Sciatic nerve (tissue), 2 donors: ENCODE measurements around the gene APBA2. TPM values are rescaled to one million over a fixed set of nuclear protein-coding genes. Genes with fewer than 3 reads are reported as not detected.

Experiments
- ATAC-seq: fragments of 200-7000 bp; cut with Tn5 transposase; one replicate; pipeline ENCODE4 v1.9.1; 2020; ENCODE audit warnings: mild to moderate bottlenecking, moderate library complexity
- DNase-seq: peaks from one replicate; pipeline ENCODE4 v3.0.0-alpha.2; 2020; ENCODE audit warnings: low spot score
- intact Hi-C: fragments of 100-400 bp; cut with DNase I; formaldehyde crosslinking; loops from one replicate; pipeline ENCODE4 v1.14.2; 2022
- total RNA-seq: library from RNA; stranded (reverse); fragmentation: NEBNext Ultra II Directional; extraction: Animal tissue kit (Norgen Biotek cat#: 25700); gene quantifications from one replicate; pipeline ENCODE4 v1.2.1, GENCODE V29; 2021
- donor health status: DM: no; HTN: no; CAD: no.
- donor health status: DM: no; HTN: no; CAD: no.

The APBA2 gene
- total RNA-seq, 1 donor from 2014 or later = 3.5 TPM

DNA sequence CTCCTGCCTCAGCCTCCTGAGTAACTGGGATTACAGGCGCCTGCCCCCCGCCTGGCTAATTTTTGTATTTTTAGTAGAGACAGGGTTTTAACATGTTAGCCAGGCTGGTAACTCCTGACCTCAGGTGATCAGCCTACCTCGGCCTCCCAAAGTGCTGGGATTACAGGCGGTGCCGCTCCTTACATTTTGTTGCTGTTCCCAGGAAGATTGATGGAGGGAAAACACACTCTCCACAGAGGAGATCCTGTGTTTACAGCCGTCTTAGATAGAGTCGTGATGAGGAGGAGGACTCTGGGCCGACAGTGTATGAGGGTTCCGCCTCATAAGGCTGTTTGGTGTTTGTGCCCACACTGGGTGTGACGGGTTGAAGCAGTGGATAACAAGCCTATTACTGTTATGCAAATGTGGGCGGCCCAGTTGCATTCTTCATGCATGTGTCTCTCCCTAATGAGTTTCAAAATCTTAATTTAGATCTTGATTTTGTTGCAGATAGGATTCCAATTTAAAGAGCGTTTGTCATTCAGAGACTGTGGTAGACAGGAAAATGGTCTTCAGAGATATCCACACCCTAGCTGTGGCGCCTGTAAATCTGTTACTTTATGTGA is 60.0 kb downstream of the APBA2 start:
- ATAC-seq (no peak), DNase-seq (no peak)
- intact Hi-C loops = no loop called here

DNA sequence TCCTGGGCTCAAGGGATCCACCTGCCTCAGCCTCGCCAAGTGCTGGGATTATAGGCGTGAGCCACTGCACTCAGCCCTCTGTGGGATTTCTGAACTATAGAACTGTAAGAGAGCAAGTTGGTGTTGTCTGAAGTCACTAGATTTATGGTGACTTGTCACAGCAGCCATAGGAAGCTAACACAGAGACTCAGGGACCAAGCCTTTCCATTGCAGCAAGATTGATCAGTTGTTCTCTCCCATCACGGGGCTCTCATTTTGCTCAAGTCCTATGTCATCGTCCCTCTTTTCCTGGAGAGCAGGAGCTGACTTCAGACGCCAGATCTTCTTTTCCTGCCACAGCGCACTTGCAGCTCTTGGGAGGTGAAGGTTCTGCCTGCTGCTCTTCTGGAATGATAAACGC is 61.0 kb downstream of the APBA2 start:
- intact Hi-C loops = no loop called here
- DNase-seq = no peak
- ATAC-seq = no peak

DNA sequence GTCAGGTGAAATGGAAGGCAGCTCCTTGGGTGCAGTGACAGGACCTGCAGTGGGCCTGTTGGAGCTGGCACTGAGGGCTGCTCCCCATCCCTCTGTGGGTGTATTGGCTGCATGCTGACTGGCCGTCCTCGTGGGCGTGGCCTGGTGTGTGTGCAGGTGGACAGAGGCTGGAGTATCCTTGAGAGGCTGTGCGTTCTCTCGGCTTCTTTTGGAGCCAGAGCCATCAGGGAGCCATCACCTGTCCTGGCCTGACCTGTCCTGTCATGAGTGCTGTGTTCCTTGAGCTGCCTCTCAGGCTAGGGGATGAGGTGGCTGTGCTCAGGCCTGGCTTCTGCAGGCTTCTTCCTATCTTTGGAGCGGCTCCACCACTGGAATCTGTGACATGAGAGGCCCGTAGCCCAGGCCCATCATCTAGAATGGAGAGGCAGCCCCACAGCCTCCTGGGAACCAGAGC is 61.5 kb downstream of the APBA2 start:
- ATAC-seq = no peak
- no peak for DNase-seq

DNA sequence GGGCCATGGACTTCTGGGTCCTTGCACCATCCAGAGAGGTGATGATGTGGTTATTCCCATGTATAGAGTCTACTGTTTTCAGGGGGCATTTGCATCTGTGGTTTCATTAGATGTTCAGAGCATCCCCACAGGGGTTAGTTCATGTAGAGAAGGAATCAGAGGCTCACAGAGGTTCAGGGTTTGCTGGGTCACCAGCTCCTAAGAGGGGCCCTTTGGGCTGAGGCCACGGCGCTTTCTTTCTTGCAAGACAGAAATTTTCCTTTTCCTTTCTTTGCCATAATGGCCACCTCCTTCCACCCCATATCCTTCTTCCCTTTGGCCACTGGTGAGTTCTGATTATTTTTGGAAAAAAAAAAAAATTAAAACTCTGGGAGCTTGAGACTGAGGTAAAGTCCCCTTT is 62.3 kb downstream of the APBA2 start:
- intact Hi-C loops = no loop called here
- DNase-seq = no peak
- ATAC-seq = no peak

More for the DNA sequence above, 61.5 kb downstream of the APBA2 start:
- intact Hi-C loops = no loop called here

DNA sequence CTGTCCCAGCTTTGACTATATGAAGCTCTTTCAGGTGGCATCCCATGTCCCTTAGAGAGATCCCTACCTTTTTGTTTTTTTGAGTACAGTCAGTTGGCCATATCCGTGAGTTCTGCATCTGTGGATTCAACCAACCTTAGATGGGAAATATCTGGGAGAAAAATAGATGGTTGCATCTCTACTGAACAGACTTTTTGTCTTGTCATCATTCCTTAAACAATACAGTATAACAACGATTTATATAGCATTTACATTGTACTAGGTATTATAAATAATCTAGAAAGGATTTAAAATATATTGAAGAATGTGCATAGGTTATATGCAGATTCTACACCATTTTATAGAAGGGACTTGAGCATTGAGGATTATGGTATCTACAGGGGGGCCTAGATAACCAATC is 65.1 kb downstream of the APBA2 start:
- ATAC-seq = no peak
- intact Hi-C loops = no loop called here
- no peak for DNase-seq

DNA sequence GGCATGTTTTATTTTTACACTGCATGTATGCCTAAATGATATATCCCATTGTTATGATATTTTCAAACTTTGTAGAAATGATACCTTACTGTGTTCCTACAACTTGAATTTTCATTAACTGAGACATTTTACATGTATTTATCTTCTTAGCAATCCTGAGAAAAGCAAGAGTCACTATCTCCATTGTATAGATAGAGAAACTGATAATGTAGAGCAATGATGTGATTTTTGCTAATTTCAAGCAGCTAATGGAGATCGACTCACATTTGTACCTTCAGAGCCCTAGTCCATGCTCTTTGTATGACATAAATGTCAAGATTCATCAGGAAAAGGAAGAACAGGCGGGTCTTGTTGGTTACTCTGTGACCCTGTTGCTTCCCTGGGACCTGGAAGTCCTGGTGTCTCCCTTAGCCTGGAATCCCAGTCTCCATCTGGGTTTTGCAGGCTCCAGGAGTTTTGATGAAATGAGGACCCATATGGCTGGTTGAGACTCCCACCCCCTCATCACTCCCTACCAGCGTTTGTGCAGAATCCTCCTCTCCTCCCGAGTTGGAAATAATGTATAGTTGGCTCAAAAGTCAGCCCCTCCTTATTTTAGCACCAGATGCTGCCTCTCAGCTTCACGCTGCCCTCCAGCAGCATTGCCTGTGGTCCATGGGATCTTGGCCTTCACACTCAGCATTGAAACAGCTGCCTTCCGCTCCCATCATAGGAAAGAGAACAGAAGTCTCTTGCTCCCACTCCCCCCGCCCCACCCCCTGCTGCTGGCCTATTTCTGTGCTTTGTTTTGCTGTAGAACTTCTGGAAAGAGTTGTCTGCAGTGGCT is 67.1 kb downstream of the APBA2 start:
- no peak for ATAC-seq
- DNase-seq = no peak

DNA sequence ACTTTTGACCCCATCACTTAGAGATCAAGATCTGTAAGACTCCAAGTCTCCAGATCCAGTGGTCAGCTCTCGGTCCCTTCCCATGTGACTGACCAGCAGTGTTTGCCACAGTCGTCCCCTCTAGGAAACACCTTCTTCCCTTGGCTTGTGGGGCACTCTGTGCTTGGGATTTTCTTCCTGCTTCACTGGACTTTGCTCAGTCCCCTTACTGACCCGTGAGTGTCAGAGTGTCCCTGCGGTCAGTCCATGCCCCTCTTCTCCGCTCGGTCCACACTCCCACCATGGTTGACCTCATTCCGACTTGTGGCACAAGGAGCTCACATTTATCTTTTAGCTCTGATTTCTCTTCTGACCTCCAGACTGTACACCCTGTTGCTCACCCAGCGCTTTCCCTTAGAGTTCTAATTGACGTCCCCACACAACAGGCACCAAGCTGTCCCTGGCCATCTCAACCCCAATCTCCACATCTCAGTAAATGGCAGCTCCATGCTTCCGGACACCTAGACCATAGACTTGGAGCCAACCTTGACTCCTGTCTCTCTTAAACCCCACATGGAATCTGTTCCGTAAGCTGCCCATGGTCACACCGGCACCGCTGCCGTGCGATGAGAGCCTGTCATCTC is 67.9 kb downstream of the APBA2 start:
- no peak for ATAC-seq
- intact Hi-C loops = no loop called here
- DNase-seq = no peak

More for the DNA sequence above, 67.1 kb downstream of the APBA2 start:
- intact Hi-C loops = no loop called here

DNA sequence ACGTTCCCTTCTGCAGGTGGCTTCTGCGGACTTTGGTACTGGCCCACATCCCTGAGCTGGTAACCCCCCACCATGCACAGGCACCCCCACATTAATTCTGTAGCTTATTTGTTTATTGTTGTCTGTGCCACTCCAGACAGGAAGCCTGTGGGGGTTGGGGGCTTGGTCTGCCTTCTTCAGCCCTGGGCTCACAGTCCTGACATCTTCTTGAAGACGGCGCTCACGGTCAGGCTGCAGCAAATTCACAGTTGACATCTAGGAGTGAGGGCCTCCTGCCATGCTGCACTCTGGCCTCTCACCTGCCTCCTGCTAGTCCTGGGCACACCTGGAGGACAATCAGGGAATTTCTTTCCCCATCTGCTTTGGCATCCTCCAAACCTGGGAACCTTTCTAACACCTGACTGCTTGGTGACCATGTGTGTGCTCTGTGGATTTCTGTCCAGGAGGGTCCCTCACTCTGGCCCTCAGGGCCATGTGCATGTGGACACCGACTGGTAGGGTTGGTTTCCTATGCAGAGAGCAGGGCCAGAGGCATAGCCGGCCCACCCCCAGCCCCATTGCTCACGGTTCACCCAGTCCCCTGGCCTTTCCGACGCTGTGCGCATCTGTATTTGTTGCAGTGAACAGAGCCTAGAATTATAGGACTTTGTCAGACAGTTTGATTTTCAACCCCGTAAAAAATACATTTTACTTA is 68.8 kb downstream of the APBA2 start:
- intact Hi-C loops = no loop called here
- no peak for DNase-seq
- ATAC-seq = no peak

DNA sequence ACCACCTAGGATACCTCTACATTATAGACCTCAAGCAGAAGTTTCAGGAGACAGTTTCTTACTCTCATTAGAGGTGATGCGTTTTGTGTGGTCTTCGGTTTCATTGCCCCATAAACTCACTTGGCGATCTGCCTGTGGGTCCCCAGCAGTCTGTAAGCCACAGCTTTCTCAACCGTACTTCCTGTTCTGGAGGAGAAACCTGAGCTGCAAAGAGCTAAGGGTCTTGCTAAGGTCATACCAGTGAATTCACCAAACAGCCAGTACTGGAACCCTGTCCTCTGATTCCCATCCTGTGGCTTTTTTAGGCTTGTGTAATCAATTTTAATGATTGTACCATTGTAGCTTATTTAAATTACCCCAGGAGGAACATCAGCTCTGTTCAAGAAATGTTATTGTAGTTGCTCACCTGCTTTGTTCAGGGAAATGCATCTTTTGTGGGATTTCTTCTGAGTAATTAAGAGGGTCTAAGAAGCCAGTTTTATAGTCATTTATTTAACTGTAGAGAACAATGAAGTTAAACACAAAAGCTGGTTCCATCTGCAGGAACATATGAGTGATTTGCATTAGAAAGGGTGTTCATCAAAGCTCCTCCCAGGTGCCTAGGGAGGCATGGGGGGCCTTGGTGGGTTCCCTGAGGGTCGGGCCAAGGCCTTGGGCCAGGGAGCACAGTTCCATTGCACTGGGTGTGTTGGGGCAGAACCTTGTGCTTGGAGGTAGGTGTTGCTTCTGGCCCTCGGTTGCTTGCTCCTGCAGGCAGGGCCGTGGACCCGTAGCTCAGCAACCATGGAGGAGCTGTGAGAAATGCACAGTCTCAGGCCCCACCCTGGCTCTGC is 69.6 kb downstream of the APBA2 start:
- DNase-seq (no peak), ATAC-seq (no peak)
- intact Hi-C loops = no loop called here

DNA sequence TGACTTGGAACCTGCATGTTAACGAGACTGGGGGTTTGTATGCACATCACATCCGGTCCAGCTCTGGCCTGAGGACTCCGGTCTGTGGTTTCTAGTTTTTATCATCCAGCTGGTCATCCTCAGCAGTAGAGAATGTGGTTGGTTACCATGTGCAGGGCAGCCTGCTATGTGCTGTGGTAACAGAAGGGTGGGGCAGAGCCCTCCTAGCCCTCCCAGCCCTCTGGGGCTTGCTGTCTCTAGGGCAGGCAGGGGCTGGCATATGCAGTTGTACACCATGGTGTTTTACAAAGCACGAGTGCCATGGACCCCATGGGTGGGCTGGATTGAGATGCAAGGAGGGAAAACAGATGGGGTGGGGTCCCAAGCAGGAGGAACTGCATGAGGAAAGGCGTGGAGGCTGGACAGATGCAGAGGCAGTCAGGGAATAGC is 70.2 kb downstream of the APBA2 start:
- DNase-seq (no peak), ATAC-seq (no peak)
- intact Hi-C loops = no loop called here

DNA sequence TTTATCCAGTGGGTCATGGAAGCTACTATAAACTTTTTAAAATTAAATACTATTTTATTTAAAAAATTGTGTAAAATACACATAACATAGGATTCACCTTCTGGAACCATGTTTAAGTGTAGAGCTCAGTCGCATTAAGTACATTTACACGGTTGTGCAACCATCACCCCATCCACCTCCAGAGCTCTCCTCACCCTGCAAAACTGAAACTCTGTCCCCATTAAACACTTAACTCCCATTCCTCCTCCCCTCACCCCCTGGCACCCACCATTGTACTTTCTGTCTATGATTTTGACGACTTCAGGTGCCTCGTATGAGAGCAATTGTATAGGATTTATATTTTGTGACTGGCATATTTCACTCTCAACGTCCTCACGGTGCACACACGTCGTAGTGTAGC is 70.7 kb downstream of the APBA2 start:
- intact Hi-C loops = no loop called here

DNA sequence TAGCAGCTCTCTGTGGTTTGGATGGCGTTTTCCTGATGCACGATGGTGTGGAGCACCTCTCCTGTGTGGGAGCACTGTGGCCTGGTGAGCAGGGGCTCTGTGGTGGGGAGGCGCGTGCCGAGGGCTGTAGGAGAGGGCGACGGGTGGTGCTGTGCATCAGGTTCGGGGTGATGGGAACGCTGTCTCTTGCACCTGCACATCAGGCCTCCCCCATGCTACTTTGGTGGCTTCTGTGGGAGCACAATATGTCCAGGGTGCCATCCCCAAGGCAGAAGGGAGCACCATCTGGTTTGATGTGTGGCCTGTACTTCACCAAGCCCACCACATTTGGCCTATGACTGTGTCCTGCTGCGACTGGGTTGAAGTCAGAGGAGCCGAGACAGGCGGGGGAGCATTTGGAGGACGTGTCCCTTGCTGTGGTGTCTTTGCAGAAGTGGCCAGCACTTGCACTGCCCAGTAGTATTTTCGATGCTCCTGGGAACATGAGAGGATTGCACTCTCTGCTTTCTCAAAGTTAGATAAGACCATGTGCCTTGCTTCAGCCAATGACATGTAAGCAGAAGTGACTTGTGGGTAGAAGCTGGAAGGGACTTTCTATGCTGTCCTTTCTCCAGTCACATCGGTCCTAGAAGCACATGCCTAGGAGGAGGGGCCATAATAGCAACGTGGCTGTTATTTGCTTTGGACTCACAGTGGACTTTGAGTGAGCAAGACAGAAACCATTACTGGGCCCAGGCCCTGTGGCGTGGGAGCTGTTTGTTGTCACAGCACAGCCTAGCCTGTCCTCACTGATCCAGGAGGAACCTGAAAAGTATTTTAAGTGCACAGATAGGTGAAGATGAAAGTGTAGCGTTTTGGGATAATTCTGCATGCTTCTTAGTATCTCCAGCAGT is 72.1 kb downstream of the APBA2 start:
- DNase-seq (no peak), ATAC-seq (no peak)
- intact Hi-C loops = no loop called here

More for the DNA sequence above, 70.7 kb downstream of the APBA2 start:
- no peak for DNase-seq
- ATAC-seq = no peak

DNA sequence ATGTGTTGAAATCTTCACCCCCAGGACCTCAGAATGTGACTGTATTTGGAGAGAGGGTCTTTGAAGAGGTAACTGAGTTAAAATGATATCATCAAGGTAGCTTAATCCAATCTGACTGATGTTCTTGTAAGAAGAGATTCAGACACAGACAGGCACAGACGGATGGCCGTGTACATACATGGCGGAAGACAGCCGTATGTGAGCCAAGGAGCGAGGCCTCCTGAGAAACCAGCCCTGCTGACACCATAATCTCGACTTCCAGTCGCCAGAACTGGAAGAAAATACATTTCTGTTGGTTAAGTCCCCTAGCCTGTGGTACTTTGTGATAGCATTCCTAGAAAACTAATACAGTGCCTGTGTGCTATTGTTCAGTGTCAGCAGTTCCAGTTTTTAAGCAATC is 73.6 kb downstream of the APBA2 start:
- intact Hi-C loops = no loop called here
- DNase-seq = no peak

DNA sequence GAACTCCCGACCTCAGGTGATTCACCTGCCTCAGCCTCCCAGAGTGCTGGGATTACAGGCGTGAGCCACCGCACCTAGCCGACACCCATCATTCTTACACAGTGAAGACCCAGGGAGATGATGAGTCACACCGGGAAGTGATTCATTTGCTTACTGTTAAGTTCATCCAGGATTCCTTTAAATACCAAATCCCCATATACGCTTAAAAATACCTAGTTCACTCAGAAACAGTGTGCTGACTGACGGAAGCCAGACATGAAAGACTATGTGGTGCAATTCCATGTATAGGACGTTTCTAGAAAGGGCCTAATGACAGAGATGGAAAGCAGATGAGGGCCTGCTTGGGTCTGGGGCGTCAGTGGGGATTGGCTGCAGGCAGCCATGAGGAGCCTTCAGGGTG is 75.2 kb downstream of the APBA2 start:
- intact Hi-C loops = no loop called here
- no peak for DNase-seq
- ATAC-seq = no peak

More for the DNA sequence above, 73.6 kb downstream of the APBA2 start:
- ATAC-seq = no peak

DNA sequence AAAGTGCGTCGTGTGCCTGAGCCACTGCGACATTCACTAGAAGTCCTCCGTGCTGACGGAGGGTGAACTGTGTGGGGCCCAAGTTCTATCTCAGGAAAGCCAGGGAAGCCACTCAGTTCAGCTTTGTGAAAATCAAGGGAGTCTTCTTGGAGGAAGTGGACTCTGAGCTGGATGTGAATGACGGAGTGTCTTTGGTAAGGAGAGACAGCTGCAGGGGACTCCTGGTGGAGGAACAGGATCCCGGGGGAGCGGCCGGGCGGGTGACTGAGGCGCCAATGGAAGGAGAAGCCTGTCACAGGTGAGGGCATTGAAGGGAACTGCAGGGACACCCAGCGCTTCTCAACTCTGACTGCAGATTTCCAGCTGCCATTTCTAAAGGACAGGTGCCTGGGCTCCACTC is 75.6 kb downstream of the APBA2 start:
- no peak for ATAC-seq
- intact Hi-C loops = no loop called here
- DNase-seq = no peak

DNA sequence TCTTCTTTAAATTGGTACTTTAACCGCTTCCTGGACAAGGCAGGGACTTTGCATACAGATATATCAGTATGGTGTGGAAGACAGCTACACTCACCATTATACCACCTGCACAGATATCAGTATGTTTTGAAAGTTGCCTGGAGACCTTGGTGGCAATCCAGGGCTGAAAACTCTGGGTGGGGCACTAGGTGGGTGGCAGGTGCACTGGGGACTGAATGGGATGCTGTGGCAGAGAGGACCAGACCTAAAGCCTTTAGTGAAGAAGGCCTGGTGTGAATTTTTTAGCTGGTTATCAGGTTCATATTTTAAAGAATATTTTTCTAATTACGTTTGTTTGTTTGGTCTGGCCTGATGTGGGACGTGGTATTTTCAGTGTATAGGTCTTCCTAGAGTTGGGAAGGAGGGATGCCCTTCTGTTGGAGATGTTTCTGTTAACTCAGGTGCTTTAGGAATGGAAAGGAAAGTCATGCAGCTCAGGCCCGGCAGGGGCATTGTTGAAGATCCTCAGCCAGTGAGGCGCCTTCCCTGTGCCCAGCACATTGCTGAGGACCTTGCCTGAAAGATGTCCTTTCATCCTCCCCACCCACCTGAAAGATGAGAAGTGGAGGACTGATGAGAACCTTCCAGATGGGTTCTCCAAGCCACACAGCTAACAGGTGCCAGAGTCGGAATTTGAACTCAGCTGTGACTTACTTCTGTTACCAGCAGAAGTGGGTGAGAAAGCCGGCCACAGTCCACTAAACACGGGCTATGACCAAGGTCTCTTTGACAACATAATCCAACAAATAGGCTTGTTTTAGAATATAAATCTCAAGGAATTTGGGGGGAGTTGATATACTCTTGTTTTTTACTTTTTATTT is 77.3 kb downstream of the APBA2 start:
- no peak for ATAC-seq
- intact Hi-C loops = no loop called here
- DNase-seq = no peak

DNA sequence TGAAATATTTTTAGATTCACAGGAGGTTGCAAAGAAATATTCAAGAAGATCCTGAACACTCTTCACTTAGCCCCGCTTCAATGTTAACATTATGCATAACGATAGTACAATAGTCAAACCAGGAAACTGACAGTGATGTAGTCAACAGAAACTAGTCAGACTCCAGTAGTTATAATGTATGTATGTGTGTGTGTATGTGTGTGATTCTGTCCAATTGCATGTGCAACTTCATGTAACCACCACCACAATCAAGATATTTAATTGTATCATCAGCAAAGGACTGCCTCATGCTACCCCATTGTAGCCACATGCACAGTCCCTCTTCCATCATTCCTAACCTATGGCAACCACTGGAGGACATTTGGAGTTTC is 77.9 kb downstream of the APBA2 start:
- intact Hi-C loops = no loop called here
- ATAC-seq (no peak), DNase-seq (no peak)
